HG03039 (cell line): ENCODE results near the gene CYP4V2.

ENCODE experiments used
- ATAC-seq: cut with Tn5 transposase; IDR thresholded peaks from one replicate; pipeline ENCODE4 v1.9.1; 2021; ENCODE audit warnings: mild to moderate bottlenecking, moderate library complexity; ENCODE audit not compliant: unreplicated experiment

The CYP4V2 gene

DNA sequence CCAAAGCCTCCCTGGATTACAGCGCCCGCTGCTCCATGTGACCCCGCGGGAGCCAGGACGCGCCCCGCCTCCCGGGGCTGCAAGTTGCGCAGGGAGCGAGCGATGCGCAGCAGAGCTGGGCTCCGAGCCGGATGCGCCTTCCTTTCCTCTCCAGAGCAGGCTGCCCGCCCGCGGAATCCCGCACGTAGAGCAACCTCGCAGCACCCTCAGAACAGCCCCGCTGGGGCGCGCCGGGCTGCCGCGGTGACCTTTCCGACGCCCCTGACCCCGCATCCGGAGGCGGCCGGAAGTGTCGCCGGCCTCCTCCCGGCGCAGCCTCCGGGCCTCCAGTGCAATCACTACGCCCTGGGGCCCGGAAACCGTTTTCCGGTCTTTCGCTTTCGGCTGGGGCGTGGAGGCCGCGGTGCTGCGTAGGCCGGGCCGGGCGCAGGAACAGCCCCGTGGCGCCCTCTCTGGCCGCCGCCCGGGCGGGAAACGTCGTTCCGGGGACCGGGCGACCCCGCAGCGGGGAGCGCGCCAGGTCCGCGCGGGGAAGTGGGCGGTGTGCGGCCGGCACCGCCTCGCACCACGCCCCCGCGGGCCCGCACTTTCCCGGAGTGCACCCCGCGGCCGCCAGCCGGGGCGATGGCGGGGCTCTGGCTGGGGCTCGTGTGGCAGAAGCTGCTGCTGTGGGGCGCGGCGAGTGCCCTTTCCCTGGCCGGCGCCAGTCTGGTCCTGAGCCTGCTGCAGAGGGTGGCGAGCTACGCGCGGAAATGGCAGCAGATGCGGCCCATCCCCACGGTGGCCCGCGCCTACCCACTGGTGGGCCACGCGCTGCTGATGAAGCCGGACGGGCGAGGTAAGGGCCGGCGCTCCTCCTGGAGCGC is at the start of gene CYP4V2:
CYP4V2 (plus strand) TSS at position 368 of the 866 bp plus-strand sequence; CDS start at position 625, 257 bp downstream.
- ATAC-seq, result peak; percentile 84

DNA sequence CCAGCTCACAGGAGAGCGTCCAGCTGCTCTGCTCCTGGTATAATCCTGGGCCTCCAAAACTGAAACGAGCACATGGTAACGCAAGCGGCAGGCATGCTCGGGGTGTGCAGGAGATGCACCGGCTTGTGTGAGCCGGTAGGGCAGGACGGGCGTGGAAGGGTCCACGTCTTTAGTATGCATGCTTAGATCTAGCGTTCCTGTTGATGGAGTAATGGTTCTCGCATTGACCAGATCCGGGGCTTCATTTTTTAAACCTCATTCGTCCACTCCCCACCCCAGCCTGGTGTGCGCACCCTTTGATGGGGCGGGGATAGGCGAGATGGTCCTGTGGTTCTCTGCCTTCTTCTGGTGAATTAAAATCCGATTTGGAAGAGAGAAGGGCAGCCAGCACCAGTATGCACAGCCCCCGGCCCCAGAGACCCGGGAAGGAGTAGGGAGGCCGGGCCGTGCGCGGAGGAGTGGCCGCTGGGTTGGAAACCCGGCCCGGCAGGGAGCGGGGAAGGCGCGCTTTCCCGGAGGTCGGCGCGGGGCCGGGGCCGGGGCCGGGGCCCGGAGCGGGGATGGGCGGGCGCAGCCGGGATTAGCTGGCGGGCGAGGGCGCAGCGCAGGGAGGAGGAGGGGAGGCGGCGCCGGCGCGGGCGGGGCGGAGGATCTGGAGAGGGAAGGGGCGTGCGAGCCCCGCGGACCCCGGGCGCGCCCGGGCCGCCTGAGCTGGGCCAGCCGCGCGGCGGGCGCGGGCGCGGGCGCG is 47.0 kb upstream of the CYP4V2 start:
- ATAC-seq, result peak; percentile 33

DNA sequence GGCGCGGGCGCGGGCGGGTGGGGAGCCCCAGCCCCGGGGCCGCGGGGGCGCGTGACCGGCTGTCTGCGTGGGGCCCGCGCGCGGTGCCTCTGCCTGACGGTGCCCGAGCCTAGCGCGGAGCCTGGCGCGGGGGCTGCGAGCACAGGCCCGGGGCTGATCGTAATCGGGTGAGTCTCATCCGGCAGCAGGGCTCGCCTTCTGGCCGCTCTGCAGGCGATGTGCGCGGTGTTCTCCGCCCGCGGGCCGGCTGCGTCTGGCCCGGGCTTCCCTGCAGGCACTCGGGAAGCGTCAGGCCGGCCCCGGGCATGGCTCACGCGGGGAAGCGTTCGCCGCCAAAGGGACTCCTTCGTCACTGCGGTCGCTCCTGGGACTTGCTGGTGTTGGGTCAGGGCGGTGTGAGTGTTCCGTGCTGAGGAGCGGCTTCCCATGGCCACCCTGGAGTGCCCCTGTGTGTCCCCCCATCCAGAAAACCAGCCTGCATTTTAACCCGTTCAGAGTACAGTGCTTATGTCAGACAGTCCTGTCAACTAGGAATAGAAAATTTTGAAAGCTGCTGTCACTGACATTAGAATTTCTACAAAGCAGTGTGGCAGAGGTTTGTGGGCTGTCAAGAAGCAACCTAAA is 46.3 kb upstream of the CYP4V2 start:
- ATAC-seq, result peak; percentile 41

DNA sequence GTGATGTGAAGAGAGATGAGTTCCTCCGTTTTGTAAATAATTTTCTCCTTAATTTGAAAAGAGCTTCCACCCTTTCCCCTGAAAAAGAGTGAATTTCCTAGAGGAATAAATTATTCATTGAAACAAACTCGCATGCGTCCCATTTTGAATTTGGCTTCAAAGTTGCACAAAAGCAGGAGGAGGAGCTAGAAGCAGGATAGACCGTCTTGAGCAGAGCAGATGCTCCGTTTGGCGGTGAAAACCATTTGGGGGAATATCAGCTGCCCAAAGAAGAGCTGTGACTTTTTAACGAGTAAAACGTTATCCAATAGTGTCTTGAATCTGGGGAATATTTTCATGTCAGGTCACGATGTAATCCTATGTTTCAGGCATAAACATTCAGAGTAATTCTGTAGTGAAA is 44.9 kb upstream of the CYP4V2 start:
- ATAC-seq, result no peak

DNA sequence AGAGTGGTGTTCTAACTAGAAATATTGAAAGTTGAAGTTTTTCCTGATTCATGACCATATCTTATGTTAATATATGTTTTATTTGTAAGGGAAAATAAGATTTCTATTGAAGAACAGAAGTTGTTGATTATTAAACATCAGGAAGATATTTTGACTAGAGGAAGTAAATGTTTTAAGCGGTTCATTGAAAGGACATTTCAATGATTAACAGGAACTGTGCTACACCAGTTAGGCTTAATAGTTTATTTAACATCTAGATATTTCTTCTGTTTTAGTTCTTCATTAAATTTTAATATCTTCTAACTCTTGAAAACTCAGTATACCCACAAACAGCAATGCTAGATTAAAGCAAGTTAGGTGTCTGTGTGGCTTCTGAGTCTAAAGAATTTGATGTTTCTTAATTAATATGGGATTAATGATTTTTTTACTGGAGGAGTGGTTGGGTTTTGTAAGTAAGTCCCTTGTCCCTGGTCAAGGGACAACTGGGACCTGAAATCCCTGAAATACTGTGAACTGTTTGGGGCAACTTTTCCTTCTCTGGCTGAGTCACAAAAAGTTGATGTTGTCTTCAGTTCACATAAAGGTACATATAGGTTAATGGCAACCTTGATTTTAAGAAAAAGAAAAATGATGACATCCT is 42.9 kb upstream of the CYP4V2 start:
- ATAC-seq, result no peak

DNA sequence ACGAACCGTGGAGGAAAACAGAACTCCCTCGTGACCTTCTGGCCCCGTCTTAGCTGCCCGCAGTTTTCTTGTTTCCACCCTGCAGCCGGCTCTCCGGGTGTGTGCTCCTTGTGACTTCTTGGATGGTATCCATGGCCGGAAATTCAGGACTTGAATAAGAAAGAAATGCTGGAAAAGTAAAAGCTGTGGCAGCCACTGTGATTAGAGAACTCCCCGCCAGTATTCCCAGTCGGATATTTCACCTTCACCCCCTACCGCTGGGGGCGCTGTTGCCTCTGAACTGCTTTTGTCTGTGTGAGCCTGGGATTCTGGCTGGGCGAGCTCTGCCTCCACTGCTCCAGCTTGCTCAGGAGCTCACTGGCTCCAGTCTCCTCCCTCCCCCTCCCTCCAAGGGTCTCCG is 41.5 kb upstream of the CYP4V2 start:
- ATAC-seq, result no peak

DNA sequence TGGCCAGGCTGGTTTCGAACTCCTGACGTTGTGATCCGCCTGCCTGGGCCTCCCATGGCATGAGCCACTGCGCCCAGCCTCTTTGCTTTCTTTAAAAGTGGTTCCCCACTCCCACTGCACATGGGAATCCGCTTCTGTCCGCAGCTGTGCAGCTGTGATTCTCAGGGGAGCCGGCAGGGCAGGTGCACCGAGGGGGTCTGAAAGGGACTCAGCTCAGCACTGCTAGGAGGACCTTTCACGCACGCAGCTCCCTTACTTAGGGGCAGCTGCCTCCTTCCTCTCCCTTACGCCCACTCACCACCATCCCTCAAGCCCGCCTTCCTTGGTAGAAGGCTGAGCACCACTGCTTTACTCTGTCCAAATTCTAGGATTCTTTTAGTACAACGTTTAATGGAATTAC is 40.4 kb upstream of the CYP4V2 start:
- ATAC-seq, result no peak

DNA sequence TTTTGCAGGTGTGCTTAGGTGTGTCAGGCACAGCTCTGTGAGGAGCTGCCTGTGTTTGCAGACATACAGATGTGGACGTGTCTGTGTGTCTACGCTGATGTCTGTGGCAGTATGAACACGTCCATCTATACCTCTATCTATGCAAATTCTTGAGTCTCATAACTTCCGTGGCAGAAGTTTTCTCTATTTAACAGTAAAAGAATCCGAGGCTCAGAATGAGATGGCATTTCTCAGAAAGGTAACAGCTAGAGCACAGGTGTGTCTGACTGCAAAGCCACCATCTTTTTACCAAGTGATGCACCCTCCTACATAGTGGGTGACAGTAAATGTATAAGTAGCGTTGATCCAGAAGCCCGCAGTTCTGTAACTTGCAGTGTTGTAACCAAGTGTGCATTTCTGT is 39.9 kb upstream of the CYP4V2 start:
- no peak for ATAC-seq

DNA sequence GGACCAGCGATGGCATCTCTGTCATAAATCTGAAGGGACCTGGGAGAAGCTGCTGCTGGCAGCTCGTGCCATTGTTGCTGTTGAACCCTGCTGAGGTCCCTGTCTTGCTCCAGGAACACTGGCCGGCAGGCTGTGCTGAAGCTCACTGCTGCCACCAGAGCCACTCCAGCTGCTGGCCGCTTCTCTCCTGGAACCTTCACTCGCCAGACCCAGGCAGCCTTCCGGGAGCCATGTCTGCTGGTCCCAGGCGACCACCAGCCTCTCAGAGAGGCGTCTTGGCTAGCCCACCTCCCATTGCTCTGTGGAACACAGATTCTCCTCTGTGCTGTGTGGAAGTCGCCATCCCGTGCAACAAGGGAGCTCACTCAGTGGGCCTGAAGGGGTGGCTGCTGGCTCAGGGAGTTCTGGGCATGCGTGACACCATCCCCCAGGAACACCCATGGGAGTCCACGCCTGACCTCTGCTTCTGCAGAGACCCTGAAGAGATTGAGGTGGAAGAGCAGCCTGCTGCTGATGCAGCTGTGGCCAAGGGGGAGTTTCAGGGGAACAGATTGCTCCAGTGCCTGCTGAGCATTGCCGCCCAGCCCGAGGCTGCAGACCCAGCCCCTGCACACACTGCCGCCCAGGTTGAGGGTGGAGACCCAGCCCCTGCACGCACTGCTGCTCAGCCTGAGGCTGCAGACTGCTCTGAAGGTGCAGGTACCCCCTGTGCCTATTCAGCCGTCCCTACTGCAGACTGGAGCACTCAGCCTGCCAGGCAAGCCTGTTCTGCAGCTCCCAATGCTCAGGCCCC is 33.1 kb upstream of the CYP4V2 start:
- ATAC-seq, result no peak

DNA sequence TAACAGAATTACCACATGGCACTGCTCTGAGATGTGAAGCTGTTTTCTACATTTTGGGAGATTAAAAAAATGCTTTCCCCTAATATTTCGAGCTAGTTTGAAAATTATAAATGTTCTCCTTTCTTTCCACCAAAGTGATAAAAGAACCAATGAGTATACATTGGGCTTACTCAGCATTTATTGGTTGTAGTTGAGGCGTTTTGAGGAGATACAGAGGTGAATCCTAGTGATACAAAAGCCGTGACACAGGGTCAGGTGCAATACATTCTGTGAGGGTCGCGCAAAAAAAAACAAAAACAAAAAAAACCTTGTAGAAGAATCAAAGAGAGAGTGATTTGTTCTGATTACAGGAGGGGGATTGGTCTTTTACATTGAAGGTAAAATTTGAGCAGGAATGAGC is 32.4 kb upstream of the CYP4V2 start:
- ATAC-seq, result no peak

DNA sequence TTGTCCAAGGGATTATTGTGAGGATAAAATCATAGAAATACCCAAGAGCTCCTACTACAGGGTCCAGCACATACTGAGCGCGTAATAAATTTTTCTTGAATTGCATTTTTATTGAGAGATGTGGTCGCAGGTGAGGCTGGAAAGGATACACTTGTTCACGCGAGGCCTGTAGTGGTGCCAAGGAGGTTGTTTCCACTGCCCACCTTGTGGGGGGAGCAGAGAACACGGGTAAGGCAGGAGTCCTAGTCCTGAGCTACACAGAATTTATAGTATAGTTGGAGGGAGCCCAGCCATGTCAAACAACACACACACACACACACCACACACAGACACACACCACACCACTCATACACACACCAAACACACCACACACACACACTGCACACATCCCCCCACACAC is 31.8 kb upstream of the CYP4V2 start:
- ATAC-seq, result no peak

DNA sequence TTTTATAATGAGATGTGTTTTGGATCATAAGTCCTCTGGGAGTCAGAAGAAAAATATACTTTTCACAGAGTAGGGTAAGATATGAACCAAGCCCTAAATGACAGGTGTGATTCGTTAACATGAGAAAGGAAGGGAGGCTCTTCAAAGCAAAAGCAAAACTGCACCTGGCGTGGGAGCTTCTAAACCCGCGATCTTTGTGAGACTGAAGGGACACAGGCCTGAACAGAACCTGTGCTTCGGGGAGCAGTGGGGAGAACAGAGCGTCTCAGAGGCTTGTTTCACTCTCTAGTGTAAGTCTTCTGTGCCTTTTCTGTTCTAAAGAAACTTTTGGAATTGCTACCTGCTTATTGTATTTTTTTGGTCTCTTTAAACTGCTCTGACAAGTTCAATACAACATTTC is 30.2 kb upstream of the CYP4V2 start:
- peak; percentile 96 for ATAC-seq

DNA sequence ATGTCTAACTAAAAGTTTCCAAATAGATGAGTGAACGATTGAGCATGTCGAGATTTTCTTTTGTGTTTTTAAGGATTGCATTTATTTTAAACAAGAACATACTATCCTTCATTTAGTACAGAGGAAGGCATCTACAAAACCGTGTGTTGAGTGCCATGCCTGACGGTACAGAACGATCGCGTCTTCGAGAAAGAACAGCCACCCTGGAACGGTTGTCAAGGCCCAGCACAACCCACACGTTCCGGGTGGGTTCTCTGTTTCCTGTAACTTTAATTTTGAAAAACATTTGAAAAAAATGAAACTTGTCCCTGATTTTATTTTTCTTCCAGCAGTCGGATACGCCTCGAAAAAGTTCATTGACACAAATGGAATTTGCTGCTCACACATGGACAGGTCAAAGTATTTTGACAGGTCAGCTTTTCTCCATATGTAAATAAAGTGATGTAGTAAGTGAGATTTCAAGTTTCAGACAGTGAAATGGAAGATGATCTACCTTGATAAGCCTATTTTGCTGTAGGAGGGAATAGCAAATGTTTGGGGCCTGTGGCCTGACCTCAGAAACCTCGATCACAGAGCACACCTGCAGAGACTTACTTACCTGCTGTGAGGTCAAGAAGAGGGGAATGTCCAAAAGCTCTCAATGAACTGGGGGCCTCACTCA is 24.4 kb upstream of the CYP4V2 start:
- ATAC-seq, result no peak

DNA sequence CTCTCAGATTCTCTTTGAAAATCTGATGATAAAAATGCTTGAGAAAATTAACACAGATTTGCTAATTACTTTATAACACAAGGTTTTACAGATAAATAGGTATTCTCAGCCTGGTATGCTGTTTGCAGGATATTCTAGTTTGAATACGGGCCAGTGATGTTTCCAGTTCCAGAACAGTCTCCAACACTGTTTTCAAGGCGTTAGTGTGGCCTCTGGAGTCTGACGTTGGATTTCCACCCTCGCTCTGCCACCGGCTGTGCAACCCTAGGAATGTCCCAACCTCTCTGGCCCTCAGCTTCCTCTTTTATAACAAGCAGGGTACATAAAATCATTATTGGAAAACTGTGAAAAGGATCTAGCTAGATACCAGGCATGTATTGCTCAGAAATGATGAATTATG is 23.8 kb upstream of the CYP4V2 start:
- no peak for ATAC-seq

DNA sequence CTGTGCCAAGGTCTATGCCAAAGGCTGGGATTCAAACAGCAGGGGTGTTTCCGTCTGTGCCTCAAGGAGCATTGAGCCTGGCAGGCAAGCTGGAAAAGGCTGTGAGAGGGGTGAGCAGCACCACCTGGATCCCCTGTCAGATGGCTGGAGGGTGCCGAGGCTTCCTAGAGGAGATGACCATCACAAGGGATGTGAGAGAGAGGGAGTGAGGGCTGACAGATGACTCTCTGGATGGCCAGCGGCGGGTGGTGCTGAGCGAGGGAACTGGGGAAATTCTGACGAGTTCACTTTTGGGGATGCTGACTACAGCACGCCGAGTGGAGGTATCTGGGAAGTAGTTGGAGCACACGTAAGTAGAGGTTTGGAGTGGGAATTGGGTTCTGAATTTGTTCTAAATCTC is 22.6 kb upstream of the CYP4V2 start:
- no peak for ATAC-seq

DNA sequence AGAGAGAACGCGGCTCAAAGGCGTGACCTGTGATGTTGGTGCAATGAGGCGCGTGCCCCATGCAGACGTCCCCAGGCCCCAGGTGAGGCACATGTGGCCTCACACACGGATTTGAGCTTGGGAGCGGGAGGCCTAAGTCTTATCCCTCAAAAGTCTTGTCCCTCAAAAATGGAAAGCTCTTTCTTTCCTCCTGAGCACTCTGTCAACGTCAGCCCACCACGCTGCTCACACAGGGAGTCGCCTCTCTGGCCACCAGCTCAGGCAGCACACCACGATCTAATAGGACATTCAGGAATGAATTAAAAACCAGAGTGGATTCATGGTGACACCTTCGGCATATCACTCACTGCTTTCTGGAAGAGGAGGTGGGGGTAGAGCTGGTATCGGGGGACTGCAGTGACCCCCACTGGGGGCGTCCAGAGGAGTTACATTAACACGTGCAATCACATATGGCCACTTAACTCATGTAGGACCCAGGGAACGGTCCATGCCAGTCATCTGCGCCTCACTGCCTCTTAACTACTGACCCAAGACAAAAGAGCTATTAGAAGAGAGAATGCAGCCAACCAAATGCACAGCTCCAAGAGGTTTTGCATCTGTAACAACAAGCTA is 21.9 kb upstream of the CYP4V2 start:
- no peak for ATAC-seq

DNA sequence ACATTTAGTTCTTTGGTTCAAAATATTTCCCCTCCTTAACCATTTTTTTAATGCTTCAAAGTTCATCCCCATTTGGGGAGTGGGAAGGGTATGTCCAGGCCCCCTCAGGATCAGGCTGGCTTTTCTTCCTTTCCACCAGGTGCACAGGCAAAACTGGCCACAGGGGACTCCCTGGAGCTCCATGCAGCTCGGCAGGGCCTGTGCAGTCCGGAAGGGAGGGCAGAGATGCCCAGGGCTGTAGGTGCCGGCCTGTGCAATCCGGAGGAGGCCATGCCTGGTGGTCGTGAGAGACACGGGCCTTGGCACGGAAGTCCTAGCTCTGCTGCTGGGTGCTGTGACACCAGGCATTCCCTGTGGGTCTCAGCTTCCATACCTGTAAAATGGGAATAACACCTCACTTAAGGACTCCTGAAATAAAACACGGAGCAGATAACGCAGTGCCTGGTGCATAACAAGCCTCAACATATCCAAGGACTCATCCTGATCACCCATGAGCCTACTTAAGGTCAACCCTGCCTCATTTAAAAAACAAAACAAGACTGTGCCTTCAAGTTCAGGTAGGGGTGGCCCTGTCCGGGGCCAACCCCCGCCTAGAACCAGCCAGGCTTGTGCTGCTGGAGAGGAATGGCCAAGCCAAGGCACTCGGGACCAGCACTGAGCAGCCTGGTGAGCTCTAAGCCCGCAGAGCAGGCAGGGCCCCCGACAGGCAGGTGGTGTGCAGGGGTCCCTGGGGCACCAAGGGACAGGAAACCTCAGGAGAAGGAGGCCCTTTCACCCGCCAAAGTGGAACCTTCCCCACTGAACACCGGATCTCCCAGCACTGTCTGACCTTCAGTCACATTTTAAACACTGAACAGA is 21.2 kb upstream of the CYP4V2 start:
- ATAC-seq, result no peak

DNA sequence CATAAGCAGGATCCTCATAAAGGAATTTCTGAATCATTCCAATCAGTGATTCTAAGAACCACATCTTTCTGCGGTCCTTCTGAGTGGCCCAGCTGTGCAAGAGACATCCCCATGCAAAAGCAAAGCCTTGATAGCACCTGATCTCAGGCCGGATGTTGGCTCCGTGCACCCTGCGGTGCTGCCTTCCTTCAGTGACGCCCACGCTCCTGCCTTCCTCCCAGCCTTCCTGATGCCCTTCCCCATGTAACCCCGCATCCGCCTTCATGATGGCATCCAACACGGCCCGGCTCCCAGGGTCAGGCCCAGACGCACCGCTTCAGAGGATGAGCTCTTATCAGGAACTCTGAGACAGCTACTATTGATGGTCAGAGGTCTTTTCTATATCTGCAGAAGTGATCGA is 20.4 kb upstream of the CYP4V2 start:
- no peak for ATAC-seq

DNA sequence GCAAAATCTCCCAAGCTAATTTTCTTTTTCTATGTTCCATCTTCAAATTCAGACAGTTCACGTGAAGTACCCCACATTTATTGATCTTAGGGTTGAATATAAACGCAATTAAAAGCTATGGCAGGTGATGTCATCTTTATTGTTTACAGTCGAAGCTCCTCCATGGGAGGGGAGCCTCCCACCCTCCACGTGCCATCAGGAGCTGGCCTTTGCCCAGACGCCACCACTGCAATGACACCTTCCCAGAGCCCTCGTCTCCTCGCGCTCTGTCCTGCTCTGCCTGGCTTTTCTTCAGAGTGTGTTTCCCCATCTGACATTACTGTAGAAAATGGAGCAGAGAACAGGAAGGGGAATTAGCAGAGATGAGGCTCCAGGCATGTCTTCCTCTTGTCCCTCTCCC is 18.8 kb upstream of the CYP4V2 start:
- ATAC-seq, result no peak
